Choroid plexus epithelial cell (primary cell): ENCODE measurements around the gene FGFRL1.

Experiments used
- DNase-seq: peaks from one replicate; pipeline ENCODE4 v3.0.0-alpha.2; 2010; ENCODE audit warnings: low read depth
- H3K4me3 ChIP-seq: 2 replicates; pipeline ENCODE4 v1.5.1; 2011; ENCODE audit warnings: low read depth, mild to moderate bottlenecking, control low read depth, low read length, moderate library complexity
- CTCF ChIP-seq: conservative IDR thresholded peaks from 2 replicates; pipeline ENCODE4 v1.5.1; 2011; ENCODE audit warnings: low read depth, mild to moderate bottlenecking, control low read depth, inconsistent platforms, low read length, moderate library complexity

FGFRL1 gene

GRCh38 chr4:1039493-1040343 is 28.3 kb downstream of the FGFRL1 start:
- no peak overlapping the region for H3K4me3 ChIP-seq
- DNase-seq, result peak; percentile 68
- no peak for TF ChIP-seq CTCF

- no peak for TF ChIP-seq CTCF
- DNase-seq, result no peak
- H3K4me3 ChIP-seq, result no peak overlapping the region
These were observed 29.1 kb downstream of the FGFRL1 start for GRCh38 chr4:1040344-1041146.

- peak overlapping the region; percentile 20 for H3K4me3 ChIP-seq
- TF ChIP-seq CTCF, result no peak
- DNase-seq, result peak; percentile 79
These were observed 29.9 kb downstream of the FGFRL1 start for GRCh38 chr4:1041147-1041935.

- no peak for TF ChIP-seq CTCF
- H3K4me3 ChIP-seq, result no peak overlapping the region
- no peak for DNase-seq
These were observed 30.5 kb downstream of the FGFRL1 start for GRCh38 chr4:1041936-1042330.

- no peak for DNase-seq
- no peak for TF ChIP-seq CTCF
- no peak overlapping the region for H3K4me3 ChIP-seq
These were observed 31.1 kb downstream of the FGFRL1 start for GRCh38 chr4:1042352-1043055.

GRCh38 chr4:1043162-1043561 is 31.7 kb downstream of the FGFRL1 start:
- TF ChIP-seq CTCF, result no peak
- no peak overlapping the region for H3K4me3 ChIP-seq
- no peak for DNase-seq
